ENCODE results near the gene NTSR2. TPM values are rescaled to one million over a fixed set of nuclear protein-coding genes. Genes with fewer than 3 reads are reported as not detected.

Gene NTSR2
- total RNA-seq, 2 experiments from 2014 or later, result not detected

- CTCF ChIA-PET (ENCODE audit: unreplicated experiment), result no interaction called here
- no TSS peak for BruUV-seq (replicated peaks)
- Histone ChIP-seq H3K79me2 (ENCODE audit: insufficient read depth, low read depth, low read length) (no peaks in the 10 kb centered on the region), H3K4me2 (ENCODE audit: low read length) (no peak overlapping the region), H3K4me3 (ENCODE audit: low read depth, low read length, poor library complexity, severe bottlenecking) (no peak overlapping the region), H4K20me1 (ENCODE audit: insufficient read depth, low read length) (no peaks in the 10 kb centered on the region), H3K9me2 (ENCODE audit: insufficient read depth, low read length) (no peaks in the 10 kb centered on the region), H3K4me1 (ENCODE audit: insufficient read depth, low read length, poor library complexity, severe bottlenecking) (no peaks in the 10 kb centered on the region), H3K36me3 (ENCODE audit: insufficient read depth, low read length) (no peaks in the 10 kb centered on the region), H3K9me3 (ENCODE audit: low read length) (no peaks in the 10 kb centered on the region), H3K27ac (ENCODE audit: low read depth, low read length, poor library complexity, severe bottlenecking) (no peak overlapping the region), H2AFZ (ENCODE audit: low read length) (no peak overlapping the region)
- POLR2A ChIA-PET, result interaction anchor here (1.4 kb wide), 1 partner anchor 11 kb away, joined by 4 read pairs; no protein-coding TSS in a partner anchor
- TF ChIP-seq, protein P1, sequence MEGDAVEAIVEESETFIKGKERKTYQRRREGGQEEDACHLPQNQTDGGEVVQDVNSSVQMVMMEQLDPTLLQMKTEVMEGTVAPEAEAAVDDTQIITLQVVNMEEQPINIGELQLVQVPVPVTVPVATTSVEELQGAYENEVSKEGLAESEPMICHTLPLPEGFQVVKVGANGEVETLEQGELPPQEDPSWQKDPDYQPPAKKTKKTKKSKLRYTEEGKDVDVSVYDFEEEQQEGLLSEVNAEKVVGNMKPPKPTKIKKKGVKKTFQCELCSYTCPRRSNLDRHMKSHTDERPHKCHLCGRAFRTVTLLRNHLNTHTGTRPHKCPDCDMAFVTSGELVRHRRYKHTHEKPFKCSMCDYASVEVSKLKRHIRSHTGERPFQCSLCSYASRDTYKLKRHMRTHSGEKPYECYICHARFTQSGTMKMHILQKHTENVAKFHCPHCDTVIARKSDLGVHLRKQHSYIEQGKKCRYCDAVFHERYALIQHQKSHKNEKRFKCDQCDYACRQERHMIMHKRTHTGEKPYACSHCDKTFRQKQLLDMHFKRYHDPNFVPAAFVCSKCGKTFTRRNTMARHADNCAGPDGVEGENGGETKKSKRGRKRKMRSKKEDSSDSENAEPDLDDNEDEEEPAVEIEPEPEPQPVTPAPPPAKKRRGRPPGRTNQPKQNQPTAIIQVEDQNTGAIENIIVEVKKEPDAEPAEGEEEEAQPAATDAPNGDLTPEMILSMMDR (conservative IDR thresholded peaks at IDR 0.05; ENCODE audit: low read length), result no peak
- no peak for TF ChIP-seq EZH2phosphoT487 (IDR thresholded peaks at IDR 0.05; ENCODE audit: borderline replicate concordance, low read depth, low read length)
- no peak for DNase-seq (ENCODE audit: low spot score)
- intact Hi-C loops (cut with micrococcal nuclease; ENCODE audit: unreplicated experiment), result loop anchor here (10.0 kb wide), 1 partner anchor 1305 kb away; no protein-coding TSS in a partner anchor
These were observed 30.0 kb upstream of the NTSR2 start for GRCh38 chr2:11699686-11700670.

- H3K4me3 ChIP-seq (ENCODE audit: low read depth, low read length, poor library complexity, severe bottlenecking), result no peak overlapping the region
- TF ChIP-seq, protein P1 (conservative IDR thresholded peaks at IDR 0.05; ENCODE audit: low read length), result no peak
- no peak for TF ChIP-seq EZH2phosphoT487 (IDR thresholded peaks at IDR 0.05; ENCODE audit: borderline replicate concordance, low read depth, low read length)
- H3K9me3 ChIP-seq (ENCODE audit: low read length), result no peaks in the 10 kb centered on the region
- intact Hi-C loops (cut with micrococcal nuclease; ENCODE audit: unreplicated experiment), result loop anchor here (10.0 kb wide), 1 partner anchor 1307 kb away; no protein-coding TSS in a partner anchor
- no peak overlapping the region for H2AFZ ChIP-seq (ENCODE audit: low read length)
- no peak overlapping the region for H3K27ac ChIP-seq (ENCODE audit: low read depth, low read length, poor library complexity, severe bottlenecking)
- H3K4me2 ChIP-seq (ENCODE audit: low read length), result no peak overlapping the region
- POLR2A ChIA-PET, result no interaction called here
- H3K9me2 ChIP-seq (ENCODE audit: insufficient read depth, low read length), result no peaks in the 10 kb centered on the region
- no TSS peak for BruUV-seq (replicated peaks)
- no peaks in the 10 kb centered on the region for H4K20me1 ChIP-seq (ENCODE audit: insufficient read depth, low read length)
- H3K4me1 ChIP-seq (ENCODE audit: insufficient read depth, low read length, poor library complexity, severe bottlenecking), result no peaks in the 10 kb centered on the region
- CTCF ChIA-PET (ENCODE audit: unreplicated experiment), result interaction anchor here (1.0 kb wide), 1 partner anchor 14 kb away, joined by 3 read pairs; no protein-coding TSS in a partner anchor
- no peaks in the 10 kb centered on the region for H3K79me2 ChIP-seq (ENCODE audit: insufficient read depth, low read depth, low read length)
- no peak for DNase-seq (ENCODE audit: low spot score)
- no peaks in the 10 kb centered on the region for H3K36me3 ChIP-seq (ENCODE audit: insufficient read depth, low read length)
These were observed 28.3 kb upstream of the NTSR2 start for GRCh38 chr2:11698009-11698922.

All from OCI-LY7 (cell line).